Measurements from ENCODE around the gene FHAD1. TPM values are rescaled to one million over a fixed set of nuclear protein-coding genes. Genes with fewer than 3 reads are reported as not detected.

FHAD1 gene
- total RNA-seq, 4 donors from 2014 or later = 0.96 TPM; not detected in 3

DNA sequence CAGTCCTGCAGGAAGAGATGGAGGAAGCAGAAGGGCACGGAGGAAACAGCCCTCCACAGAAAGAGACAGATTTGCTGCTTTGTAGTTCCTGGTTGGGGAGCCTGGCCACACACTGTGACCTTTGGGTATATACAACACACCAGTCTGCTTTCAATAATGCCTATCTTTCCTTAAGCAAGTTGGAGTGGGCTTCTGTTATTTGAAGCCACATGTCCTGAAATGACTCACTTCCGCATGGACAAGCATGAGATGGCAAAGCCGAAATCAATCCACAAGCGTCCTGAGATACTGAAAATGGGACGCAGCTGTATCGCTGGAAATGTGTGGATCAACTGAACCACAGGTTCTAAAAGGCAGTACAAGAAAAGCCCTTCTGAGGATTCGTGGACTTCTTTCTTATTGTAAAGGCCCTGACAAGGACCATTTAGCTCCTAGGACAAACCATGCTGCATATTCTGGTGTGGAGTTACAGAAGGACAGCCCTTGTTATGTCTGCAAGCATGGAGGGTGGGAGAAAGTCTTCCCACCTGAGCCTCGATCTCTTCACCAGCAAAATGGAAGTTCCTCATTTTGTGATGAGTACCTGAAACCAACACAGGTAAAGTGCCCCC lies 22.7 kb upstream of the FHAD1 start:
- DNase-seq (ENCODE audit: low spot score) = no peak
- ATAC-seq (ENCODE audit: low FRiP score) = no peak
- no peak for TF ChIP-seq CTCF (IDR thresholded peaks at IDR 0.05)

GRCh38 chr1:15224974-15225373 lies 22.0 kb upstream of the FHAD1 start:
- DNase-seq (ENCODE audit: low spot score) (no peak), ATAC-seq (ENCODE audit: low FRiP score) (no peak)
- TF ChIP-seq CTCF (IDR thresholded peaks at IDR 0.05) = no peak

DNA sequence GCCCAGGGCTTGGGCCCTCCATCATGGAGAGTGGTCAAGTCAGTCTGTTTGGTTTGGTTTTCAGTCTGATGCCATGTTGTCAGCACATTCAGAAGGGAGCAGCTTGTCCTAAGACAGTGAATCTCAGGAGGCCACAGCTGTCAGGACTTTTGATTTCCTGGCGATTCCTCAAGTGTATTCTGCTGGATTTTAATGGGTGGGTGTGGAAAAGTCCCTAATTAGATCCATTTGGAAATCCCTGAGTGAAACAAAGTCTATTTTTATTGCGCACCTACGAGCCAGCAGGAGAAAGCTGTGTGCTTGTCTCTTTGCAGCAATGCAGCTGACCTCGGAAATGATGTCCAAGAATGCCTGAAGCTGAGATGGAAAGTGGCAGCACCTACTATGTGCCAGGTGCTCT lies 21.6 kb upstream of the FHAD1 start:
- no peak for DNase-seq (ENCODE audit: low spot score)
- TF ChIP-seq CTCF (IDR thresholded peaks at IDR 0.05) = no peak
- ATAC-seq (ENCODE audit: low FRiP score) = no peak

DNA sequence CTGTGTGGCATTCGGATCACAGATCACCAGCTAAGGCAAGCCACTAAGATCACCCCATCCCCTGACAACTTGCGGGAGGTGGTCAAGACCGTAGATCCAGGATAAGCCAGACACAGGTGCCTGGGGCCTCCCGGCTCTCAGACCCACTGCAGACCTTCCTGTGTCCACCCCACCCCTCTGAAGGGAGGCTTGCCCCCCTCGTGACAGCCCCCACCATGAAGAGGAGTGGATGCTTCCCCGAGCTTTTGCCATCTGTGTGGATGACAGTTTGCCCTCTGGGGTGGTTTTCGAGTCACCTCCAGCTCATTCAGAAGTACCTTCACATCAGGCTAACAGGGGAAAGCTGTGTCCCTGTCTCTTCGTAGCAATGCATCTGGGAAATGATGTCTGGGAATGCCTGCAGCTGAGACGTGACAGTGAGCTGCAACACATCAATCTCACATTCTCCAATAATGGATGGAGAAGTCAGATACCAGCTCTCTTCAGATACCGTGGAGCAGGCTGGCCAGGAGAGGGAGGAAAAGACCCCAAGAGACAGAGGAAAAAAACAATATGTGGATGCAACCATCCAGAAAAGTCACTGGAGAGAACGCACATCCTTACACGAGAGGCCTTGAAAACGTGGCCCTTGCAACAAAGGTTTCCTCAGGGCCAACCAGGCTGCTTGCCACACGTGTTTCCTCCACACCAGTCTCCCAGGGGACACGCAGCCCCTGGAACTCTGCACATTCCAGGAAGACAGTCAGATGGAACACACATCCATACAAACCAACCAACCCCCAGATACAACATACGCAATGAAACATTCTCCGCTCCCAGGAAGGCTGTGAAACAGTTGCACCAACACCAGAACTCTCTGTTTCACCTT lies 20.4 kb upstream of the FHAD1 start:
- no peak for DNase-seq (ENCODE audit: low spot score)
- TF ChIP-seq CTCF (IDR thresholded peaks at IDR 0.05) = no peak
- no peak for ATAC-seq (ENCODE audit: low FRiP score)

GRCh38 chr1:15229707-15230131 lies 17.3 kb upstream of the FHAD1 start:
- no peak for TF ChIP-seq CTCF (IDR thresholded peaks at IDR 0.05)
- DNase-seq (ENCODE audit: low spot score) (no peak), ATAC-seq (ENCODE audit: low FRiP score) (no peak)

- ATAC-seq (ENCODE audit: low FRiP score) (no peak), DNase-seq (ENCODE audit: low spot score) (no peak)
- no peak for TF ChIP-seq CTCF (IDR thresholded peaks at IDR 0.05)
These were observed 15.3 kb upstream of the FHAD1 start for GRCh38 chr1:15231714-15232201.
